UCSD-AML1 (cell line): Measurements from ENCODE around the gene SBF1.

Experiments used
- DNase-seq: peaks from one replicate; lab custom pipeline; 2025; ENCODE audit not compliant: unreplicated experiment; lab: John Stamatoyannopoulos, UW

Gene SBF1

DNA sequence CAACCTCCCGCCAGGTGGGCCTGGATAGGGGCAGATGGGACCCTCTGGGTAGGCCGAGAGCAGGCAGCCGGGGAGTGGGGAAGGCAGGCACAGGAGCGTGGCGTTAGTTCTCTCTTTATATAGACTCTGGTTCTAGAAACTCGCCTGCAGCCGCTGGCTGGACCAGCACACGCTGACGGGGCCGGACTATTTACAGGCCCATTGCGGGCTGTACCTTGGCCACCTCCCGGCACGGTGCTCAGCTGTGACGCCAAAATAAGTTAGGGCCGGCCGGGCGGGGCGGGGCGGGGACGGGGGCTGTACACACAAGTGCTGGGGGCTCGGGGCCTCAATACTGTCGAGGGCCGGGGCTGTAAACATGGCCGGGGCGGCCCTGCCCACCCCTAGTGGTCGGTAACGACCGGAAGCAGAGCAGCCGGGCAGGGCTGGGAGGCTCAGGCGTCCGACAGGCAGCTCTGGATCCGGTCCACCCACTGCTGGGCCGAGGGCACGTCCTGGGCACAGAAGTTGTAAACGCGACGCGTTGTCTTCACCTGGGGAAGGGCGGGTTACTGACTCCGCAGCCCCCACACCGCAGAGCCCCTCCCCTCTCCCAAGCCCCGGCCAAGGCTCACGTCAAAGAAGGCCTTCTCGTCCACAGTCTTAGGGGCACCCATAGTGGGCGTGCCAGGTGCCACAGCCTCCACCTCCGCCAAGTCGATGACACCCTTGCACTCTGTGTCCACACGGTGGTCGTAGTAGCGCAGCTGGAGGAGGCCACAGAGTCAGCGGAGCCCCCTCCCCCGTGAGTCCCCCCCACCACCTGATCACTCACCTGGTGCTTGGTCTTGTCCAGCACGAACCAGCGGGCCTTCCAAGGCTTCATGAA, 27.9 kb downstream of the SBF1 start:
- DNase-seq, result no peak

DNA sequence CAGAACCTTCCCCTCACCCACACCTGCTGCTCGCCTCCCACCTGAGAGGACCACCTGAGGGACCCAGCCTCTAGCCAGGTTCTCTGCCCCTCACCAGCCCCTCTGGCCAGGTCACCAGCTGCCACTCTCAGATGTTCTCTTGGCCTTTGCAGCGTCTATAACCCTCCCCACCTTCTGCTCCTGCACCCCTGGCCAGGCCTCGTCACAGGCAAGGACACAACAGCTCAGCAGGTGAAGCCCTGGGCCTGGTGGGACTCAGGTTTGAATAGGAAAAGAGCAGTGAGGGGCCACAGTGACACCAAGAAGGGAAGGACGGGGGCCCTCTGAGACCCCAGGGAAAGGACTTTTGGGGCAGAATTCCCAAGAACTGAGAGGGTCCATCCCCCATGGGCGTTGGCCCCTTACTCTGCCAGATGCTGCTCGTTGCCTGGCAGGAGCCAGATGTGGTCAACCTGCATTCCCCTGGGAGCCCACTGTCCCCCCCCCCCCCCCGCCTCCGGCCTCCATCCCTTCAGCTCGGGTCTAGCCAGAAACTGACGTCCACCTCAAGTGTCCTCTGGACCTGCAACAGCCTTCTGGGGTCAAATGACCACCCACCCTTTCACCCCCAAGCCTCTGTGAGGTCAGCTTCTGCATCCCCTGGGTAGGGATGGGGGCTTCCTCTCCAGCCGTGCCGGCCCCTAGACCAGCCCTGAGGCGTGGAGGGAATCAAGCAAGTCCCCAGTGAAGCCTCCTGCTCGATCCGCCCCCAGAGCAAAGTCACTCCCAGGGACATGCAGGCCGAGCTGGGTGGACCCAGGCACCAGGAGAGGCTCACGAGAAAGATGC, 28.7 kb downstream of the SBF1 start:
- DNase-seq, result no peak

DNA sequence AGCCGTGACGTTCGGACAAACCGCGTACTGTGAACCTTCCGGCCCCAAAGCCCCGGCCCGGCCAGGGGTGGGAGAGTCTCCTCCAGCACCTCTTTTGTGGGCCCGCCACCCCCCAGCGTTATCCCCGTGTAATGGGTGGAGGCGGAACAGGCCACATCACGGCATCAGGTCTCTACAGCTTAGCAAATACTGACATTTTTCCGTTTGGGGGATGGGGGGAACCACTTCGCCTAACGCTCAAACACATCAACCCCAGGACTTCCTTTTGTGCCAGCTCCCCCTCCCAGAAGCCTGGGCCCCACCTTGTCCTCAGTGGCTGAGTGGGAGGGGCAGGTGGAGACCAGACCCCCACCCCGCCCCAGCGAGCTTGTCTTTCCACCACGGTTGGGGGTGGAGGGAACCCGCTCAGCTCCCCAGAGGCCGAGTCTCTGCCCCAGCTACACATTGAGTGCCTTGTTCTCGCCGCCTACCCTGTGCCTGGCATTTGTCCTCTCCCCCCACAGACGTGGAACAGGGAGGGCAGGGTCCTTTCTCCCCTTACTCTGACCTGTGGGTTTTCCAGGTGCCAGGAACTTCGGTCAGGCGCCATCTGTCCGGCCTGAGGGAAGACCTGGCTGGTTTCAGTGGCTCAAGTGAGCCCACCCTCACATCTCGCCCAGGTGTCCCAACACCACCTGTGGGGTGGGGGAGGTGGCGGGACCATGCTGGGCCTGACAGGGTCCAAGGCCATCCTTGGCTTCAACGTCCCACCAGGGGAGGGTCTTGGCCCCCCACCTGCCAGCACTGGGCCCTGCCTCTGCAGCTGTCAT, 29.6 kb downstream of the SBF1 start:
- no peak for DNase-seq

DNA sequence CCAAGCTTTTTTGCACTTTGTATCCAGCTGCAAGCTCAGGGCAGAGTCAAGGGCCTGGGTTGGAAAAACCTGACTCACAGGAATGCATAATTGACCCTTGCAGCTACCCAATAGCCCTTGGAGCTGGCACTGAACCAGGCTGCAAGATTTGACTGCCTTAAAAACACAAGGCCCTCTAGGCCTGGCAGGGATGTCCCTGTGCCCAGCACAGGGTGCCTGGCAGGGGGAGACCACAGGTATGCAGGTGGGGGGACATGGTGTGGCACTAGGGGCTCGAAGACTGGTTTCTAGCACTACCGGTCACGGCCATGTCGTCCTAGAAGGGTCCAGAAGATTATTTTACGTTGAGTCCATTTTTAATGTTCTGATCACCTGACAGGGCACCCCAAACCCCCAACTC, 30.2 kb downstream of the SBF1 start:
- no peak for DNase-seq

DNA sequence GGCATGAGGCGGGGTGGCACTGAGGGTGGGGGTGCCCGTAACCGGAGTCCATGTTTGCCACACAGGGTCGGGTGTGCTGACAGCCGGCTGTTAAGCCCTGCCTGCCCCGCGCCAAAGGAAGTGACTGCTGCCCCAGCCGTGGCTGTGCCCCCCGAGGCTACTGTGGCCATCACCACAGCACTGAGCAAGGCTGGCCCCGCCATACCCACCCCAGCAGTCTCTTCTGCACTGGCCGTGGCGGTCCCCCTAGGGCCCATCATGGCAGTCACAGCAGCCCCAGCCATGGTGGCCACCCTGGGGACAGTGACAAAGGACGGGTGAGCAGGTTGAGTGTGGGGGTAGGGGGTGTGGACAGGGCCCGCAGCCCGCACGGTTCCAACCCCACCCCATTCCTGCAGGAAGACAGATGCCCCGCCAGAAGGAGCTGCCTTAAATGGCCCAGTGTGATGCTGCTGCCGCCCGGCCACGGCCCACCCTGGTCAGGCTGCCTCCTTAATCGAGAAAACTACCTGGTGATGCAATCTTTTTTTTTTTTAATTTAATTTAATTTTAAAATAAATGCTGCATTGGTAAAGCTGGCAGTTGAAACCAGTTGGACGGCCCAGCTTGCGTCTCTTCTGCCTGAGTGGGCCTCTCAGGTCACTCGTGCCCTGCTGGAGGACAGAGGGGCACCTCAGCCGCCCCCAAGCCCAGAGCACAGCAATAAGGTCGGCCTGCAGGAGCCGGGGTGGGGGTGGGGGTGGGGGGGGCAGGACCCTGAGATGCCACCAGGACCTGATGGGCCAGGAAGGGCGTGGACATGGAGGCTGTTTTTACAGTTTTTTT, 30.8 kb downstream of the SBF1 start:
- DNase-seq, result no peak

DNA sequence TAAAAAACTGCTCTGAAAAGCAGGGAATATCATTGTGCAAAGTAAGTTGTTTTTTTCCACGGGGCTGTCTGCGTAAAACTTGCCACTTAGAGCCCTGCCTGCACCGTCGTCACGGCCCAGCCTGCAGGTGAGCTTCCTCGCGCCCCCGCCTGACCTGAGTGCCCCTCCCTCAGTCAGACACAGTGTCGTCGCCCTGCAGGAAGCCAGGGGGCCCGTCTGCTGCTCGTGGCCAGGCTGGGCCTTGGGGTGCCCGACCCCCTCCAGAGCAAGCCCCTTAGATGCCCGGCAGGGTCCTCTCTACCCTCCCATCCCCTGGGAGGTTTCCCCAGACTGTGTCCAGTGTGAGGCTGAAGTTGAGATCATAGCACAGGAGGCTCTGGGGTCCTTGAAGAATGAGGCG, 31.6 kb downstream of the SBF1 start:
- no peak for DNase-seq

DNA sequence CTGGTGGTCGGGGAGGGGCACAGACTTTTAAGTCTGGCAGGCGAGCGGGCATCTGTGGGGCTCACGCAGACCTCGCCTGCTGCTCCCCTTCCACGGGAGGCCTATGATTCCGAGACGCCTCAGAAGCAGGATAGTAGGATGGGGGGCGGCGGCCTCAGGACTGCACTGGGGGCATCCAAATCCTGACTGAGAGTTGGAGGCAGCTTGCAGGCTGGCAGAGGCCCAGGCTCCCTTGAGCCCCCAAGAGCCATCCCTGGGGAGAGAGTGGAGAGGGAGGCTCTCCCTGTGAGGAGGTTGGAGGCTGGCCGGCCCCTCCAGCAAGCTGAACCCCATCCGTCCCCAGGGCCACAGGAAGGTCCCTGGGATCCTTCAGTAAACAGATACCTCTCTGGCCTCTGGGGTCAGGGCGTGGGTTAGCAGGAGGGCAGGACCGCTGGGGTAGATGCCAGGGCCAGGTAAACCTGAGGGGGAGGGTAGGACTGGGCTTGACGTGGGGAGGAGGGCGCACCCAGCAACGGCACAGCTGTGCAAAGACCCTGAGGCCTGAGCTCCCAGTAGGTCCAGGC, 33.3 kb downstream of the SBF1 start:
- no peak for DNase-seq

DNA sequence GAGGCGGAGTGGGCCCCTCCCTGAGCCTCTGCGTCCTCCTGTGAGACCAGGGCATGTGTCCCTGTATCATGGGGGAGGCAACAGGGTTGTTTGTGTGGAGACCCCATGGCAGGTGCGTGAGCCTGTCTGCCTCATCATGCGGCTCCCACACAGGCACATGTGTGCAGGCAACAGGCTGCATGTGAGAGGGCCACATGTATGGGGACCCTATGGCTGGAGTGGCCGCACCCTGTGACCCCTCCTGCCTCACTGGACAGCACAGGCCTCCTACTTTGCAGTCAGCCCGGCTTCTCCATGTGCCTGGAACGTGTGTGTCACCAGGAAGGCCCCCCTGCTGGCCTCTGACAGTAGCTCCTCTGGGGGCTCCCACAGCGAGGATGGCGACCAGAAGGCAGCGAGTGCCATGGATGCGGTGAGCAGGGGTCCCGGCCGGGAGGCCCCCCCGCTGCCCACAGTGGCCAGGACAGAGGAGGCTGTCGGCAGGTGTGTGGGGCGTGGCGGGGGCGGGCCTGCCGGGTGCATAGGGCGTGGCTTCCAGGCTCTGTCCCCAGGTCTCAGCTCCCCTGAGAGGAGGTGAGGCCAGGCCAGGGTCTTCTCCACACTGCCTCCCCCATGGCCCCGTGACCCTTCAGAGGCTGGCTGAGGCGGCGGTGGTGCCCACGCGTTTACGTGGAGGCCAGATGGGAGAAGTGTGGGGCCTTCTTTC, 34.1 kb downstream of the SBF1 start:
- DNase-seq, result no peak

DNA sequence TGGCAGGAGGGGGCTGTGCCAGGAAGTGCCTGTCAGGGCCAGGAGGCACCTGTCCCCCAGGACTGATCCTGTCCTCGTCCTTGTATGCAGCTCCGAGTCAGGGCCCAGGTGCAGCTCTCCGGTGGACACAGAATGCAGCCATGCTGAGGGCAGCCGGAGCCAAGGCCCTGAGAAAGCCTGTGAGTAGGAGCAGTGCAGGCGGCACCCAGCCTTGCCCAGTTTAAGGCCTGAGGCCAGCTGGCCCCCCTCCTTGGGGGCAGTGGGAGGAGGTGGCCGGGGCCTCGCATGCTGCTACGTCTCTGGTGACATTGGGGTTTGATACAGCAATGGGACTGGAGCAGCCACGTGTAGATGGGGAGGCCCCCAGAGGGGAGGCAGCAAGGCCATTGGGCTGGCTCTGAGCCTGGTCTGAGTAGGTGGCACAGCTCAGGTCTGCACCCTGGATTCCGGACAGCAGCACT, 34.9 kb downstream of the SBF1 start:
- DNase-seq, result no peak

DNA sequence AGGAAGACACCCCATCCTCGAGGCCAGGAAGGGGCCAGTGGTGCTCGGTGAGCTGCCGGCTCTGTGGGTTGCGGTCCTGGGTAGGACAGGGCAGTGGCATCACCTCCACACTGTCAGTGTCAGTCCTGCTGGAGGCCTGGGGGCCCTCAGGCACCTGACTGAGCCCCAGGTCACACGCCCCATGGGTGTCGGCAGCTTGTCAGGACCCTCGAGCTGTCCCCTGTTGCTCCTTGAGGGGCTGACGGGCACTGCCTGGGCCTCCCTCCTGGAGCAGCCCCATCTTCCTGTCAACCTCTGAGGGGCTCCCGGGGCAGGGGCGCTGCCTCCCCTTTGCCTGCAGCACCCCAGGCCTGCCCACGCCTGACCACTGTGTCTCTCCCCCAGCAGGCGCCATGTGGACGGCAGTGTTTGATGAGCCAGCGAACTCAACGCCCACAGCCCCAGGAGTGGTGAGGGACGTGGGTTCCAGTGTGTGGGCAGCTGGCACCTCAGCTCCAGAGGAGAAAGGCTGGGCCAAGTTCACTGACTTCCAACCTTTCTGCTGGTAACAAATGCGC, 35.4 kb downstream of the SBF1 start:
- no peak for DNase-seq

DNA sequence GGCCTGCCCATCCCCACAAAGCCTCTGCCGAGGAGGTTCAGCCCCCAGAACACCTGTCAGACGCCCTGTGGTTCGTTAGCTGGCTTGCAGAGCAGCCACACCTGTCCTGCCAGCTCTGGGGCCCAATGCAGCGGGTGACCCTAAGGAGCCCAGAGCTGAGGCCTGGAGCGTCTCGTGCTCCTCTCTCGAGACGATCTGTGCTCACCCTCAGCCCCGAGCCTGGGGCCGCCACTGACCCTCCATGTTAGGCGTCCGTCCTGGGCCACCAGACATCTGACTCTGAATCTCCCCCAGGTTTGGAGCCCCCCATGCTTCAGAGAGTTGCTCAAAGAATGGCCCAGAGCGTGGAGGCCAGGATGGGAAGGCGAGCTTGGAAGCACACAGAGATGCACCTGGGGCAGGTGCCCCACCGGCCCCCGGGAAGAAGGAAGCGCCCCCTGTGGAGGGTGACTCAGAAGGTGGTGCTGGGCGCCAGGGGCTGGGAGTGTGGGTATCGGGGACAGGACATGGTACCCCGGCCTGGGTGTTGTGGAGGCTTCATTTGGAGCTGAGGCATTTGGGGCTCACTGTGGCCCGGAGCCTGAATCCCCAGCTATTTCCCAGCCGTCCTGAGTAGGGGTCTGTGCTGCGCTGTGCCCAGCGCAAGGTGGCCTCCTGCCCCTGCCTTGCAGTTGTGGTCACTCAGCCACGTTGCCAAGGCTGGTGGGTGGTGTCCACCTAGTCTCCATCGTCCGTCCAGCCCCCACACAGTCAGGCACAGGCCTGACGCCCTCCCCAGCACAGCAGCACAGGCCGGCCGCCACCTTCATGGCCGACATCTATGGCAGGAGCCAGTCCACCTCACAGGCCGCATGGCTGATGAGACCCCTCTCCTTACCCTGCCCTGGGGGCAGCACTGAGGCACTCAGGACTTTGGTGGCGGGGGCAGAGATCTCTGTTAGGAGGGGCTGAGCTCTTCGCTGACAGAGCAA, 36.2 kb downstream of the SBF1 start:
- no peak for DNase-seq

DNA sequence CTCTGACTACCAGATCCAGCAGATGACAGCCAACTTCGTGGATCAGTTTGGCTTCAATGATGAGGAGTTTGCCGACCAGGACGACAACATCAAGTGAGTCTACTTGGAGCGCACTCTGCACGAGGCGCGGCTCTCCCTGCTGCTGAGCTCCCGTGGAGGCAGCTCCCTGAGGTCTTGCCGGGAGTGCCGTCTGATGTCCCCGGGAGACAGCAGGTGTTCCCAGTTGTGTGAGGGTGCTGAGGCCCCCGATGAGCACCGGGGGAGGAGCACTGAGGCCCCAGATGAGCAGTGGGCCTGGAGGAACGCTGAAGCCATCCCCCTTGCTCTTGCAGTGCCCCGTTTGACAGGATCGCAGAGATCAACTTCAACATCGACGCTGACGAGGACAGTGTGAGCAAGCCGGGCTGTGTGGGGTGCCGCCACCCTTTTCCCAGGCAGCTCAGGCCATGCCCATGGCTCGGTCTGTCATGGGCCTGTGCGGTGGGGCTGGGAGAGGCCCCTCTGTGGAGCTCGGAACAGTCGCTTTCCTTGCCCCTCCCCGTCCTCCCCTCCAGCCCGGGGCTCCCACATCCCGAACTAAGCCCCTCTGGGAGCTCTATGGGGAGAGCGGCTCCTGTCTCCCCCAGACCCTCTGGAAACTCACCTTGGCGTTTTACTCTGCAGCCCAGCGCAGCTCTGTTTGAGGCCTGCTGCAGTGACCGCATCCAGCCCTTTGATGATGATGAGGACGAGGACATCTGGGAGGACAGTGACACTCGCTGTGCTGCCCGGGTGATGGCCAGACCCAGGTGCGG, 37.1 kb downstream of the SBF1 start:
- DNase-seq, result no peak

DNA sequence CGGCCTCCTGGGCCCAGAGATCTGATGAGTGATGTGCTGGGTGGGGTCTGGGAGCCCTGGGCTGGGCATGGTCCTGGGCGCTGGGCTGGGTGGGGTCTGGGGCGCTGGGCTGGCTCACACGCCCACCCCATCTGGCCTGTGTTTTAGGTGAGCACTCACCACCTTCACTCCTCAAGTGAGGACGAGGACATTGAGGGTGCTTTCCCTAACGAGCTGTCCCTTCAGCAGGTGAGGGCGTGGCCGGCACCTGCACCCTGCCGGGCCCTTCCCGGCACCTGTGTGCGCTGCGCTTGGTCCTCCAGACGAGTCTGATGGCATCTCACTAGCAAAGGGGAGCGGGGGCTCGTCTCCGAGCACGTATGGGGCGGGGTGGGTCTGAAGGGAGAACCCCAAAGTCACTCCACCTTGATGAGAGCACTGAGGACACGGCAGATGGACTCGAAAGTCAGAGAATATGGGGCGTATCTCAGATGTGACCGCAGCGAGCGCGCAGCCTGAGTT, 37.9 kb downstream of the SBF1 start:
- DNase-seq, result no peak

DNA sequence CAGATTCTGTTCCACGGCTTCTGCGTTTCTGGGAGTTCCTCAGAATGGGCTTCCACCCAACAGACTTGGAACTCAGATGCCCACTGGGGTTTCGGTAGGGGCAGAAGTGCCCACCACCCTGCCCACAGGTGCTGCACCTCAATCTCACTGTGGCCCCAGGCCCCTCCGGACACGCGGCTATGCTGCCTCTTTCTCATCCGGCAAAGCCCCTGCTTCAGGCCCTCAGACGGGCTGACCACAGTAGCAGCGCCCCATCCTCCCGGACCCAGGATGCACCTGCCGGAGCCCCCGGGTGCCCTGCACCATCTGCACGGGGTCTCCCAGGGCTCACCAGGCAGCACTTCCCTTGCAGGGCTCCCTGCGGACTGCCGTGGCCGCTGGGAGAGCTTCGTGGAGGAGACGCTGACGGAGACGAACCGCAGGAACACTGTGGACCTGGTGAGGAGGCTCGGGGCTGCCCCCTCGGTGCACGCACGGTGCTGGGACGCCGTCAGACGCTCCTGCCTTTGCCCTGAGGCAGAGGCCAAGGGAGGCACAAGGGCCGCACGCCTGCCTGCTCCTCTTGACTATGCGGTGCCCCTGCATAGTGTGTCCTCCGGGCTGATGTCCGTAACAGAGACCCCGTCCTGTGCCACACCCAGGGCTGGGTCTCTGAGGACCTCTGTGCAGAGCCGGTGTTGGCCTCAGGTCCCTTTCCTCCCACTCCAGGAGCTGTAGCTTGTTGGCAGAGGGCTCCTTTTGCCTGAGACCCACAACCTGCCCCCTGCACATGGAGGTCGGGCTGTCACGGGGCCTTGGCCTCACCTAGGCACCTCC, 38.6 kb downstream of the SBF1 start:
- no peak for DNase-seq

DNA sequence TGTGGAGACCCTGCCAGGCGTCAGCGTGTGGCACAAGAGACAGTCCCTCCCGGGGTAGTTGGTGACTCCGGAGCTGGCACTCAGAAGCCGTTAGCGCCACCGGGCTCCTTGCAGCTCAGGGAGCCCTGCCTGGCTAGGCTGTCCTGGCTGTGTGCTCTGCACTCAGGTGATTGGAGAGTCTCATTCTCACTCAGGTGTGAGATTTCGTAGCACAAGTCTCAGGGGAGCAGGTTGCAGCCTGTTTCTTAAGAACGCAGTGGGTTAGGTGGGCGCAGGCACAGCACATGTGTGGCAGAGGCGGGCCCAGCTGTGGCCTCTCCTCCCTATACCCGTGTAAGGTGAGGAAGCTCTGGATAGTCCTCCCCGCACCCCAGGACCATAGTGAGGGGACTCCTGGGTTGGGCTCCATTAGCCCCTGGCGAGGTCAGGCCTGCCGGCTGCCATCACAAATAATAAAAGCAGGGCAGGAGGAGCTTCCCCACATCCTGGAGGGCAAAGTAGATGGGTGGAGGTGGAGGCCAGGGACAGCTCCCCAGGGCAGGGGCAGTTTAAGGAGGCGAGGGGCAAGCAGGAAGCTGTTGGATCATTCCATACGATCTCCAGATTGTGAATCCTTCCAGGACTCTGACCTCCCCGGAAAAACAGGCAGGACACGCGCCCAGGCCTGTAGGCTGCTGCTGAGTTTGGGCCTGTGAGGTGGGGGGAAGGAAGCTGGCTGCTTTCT, 39.4 kb downstream of the SBF1 start:
- no peak for DNase-seq

DNA sequence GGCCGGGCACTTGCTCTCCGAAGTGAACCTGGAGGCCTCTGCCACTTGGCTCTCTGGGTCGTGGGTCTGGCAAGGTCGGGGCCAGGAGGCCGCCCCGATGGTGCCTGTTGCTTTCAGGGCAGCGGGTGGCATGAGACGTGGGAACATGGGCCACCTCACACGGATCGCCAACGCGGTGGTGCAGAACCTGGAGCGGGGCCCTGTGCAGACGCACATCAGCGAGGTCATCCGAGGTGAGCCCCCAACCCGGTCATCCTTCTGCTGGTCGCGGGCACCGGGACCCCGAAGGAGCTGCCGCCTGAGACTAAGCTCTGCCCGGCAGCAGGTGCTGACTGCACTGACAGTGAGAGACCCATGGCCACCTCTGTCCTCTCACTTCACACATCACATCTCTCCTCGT, 40.0 kb downstream of the SBF1 start:
- no peak for DNase-seq
